Rectal smooth muscle tissue (tissue), 1 donor: Measurements from ENCODE around the gene HNRNPF.

Source experiments
- H3K27ac ChIP-seq: one replicate; pipeline ENCODE4 v1.7.0; 2013; ENCODE audit warnings: low read depth, low read length, inconsistent platforms
- H3K27me3 ChIP-seq: one replicate; pipeline ENCODE4 v1.7.0; 2013; ENCODE audit warnings: low read length; ENCODE audit not compliant: control insufficient read depth, insufficient read depth
- H3K36me3 ChIP-seq: one replicate; pipeline ENCODE4 v1.7.0; 2013; ENCODE audit warnings: low read length; ENCODE audit not compliant: control insufficient read depth, insufficient read depth
- H3K4me1 ChIP-seq: one replicate; pipeline ENCODE4 v1.7.0; 2013; ENCODE audit warnings: low read length; ENCODE audit not compliant: control insufficient read depth, insufficient read depth
- H3K4me3 ChIP-seq: one replicate; pipeline ENCODE4 v1.7.0; 2013; ENCODE audit warnings: low read length
- H3K9ac ChIP-seq: one replicate; pipeline ENCODE4 v1.7.0; 2013; ENCODE audit warnings: low read length

Gene HNRNPF

DNA sequence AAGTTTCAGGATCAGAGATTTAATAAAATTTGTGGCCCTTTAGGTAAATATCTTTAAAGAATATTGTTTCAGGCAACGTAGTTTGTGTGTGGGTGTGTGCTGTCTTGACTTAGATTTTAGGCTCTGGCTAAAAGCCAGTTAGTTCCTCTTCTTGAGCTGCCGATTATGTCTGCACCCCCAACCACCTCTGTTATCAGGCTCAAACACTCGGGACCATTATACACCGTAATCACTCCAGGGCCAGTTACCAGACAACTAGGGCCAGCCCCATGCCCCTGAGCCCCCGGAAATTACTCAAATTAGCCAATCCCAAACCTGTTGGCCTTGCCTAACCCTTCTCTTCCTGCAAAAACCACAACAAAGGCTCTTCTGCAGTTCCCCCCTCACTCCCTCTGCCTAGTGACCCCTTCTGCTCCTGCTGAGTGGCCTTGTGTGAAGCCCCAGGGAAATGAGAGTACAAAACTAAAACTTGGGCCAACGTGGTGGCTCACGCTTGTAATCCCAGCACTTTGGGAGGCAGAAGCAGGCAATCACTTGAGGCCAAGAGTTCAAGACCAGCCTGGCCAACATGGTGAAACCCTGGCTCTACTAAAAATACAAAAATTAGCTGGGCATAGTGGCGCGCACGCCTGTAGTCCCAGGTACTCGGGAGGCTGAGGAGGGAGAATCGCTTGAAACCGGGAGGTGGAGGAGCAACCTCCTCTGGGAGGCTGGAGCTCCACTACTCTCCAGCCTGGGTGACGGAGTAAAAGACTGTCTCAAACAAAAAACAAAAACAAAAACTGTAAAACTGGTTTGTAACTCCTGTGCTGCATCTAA lies 9.2 kb upstream of the HNRNPF start:
- Histone ChIP-seq H3K4me1 (peaks cover 5% of the 10 kb centered on the region), H3K36me3 (no peaks in the 10 kb centered on the region), H3K27ac (no peak overlapping the region), H3K9ac (no peak overlapping the region), H3K4me3 (no peak overlapping the region), H3K27me3 (no peaks in the 10 kb centered on the region)

- no peak overlapping the region for H3K27ac ChIP-seq
- no peaks in the 10 kb centered on the region for H3K4me1 ChIP-seq
- H3K9ac ChIP-seq: no peak overlapping the region
- no peak overlapping the region for H3K4me3 ChIP-seq
- H3K27me3 ChIP-seq: no peaks in the 10 kb centered on the region
- no peaks in the 10 kb centered on the region for H3K36me3 ChIP-seq
These were observed 6.6 kb upstream of the HNRNPF start for GRCh38 chr10:43415544-43415943.

DNA sequence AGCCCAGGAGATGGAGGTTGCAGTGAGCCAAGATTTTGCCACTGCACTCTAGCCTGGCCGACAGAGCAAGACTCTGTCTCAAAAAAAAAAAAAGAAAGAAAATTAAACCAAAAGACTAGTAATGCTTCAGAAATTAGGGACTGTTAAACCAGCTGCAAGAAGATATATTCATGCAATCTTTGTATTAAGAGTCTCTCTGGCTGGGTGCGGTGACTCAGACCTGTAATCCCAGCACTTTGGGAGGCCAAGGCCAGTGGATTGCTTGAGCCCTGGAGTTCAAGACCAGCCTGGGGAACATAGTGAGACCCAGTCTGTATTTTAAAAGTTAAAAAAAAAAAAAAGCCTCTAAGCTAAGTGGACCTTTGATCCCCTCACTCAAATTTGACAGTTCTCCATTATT lies 2.5 kb upstream of the HNRNPF start:
- H3K27ac ChIP-seq: no peak overlapping the region
- H3K27me3 ChIP-seq: no peaks in the 10 kb centered on the region
- H3K36me3 ChIP-seq: no peaks in the 10 kb centered on the region
- peaks cover 2% of the 10 kb centered on the region for H3K4me1 ChIP-seq
- H3K4me3 ChIP-seq: no peak overlapping the region
- no peak overlapping the region for H3K9ac ChIP-seq

- Histone ChIP-seq H3K4me3 (peak overlapping the region; percentile 99), H3K36me3 (no peaks in the 10 kb centered on the region), H3K27ac (no peak overlapping the region), H3K9ac (no peak overlapping the region), H3K27me3 (no peaks in the 10 kb centered on the region), H3K4me1 (peaks cover 11% of the 10 kb centered on the region)
These were observed 1.4 kb upstream of the HNRNPF start for GRCh38 chr10:43410345-43410744.

GRCh38 chr10:43409385-43410109 lies 561 bp upstream of the HNRNPF start:
- peak overlapping the region; percentile 98 for H3K9ac ChIP-seq
- H3K4me3 ChIP-seq: peak overlapping the region; percentile 99
- no peaks in the 10 kb centered on the region for H3K27me3 ChIP-seq
- peaks cover 11% of the 10 kb centered on the region for H3K4me1 ChIP-seq
- peak overlapping the region; percentile 99 for H3K27ac ChIP-seq
- no peaks in the 10 kb centered on the region for H3K36me3 ChIP-seq

DNA sequence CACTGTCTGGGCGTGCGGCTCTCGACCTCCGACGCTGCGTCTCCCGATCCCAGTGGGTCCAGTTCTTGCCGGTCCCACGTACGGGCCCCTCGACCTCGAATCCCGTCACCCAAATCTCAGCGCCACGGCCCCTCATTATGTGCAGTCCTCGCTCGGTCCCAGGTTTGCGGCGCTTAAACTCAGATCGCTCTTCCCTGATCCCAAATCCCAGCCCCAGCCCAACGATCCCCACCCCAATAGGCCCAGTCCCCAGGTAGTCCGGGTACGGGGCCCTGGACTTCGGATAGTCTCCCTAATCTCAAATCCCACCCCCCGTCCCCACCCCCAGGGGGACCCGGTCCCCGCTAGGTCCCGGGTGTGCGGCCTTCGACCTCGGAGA lies 666 bp downstream of the HNRNPF start:
- no peaks in the 10 kb centered on the region for H3K36me3 ChIP-seq
- peak overlapping the region; percentile 99 for H3K27ac ChIP-seq
- peak overlapping the region; percentile 57 for H3K9ac ChIP-seq
- peaks cover 11% of the 10 kb centered on the region for H3K4me1 ChIP-seq
- no peaks in the 10 kb centered on the region for H3K27me3 ChIP-seq
- peak overlapping the region; percentile 79 for H3K4me3 ChIP-seq

- Histone ChIP-seq H3K27me3 (no peaks in the 10 kb centered on the region), H3K9ac (peak overlapping the region; percentile 57), H3K4me1 (peaks cover 11% of the 10 kb centered on the region), H3K27ac (peak overlapping the region; percentile 99), H3K36me3 (no peaks in the 10 kb centered on the region), H3K4me3 (peak overlapping the region; percentile 79)
These were observed 1.2 kb downstream of the HNRNPF start for GRCh38 chr10:43407576-43408330.

DNA sequence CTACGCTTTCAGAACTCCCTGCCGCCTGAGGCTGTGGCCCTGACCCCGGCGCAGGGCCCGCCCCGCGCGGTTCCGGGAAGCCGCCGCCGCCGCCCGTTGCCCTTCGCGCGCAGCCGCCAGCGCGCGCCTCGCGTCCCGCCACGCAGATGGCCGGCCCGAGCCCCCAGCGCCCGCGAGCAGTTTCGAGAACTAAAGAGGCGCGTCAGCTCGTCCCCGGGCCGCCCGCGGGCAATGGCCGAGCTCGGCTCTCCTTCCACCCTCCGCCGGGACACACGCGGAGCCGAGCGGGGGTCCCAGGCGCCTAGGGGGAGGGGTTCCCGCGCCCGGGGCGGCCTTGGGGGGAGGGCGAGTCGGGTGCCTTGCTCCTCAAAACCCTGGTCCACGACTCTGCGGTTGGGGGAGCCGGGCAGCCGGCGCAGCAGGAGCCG lies 1.8 kb downstream of the HNRNPF start:
- Histone ChIP-seq H3K36me3 (no peaks in the 10 kb centered on the region), H3K4me1 (peaks cover 11% of the 10 kb centered on the region), H3K27ac (peak overlapping the region; percentile 99), H3K4me3 (peak overlapping the region; percentile 79), H3K27me3 (no peaks in the 10 kb centered on the region), H3K9ac (peak overlapping the region; percentile 49)

DNA sequence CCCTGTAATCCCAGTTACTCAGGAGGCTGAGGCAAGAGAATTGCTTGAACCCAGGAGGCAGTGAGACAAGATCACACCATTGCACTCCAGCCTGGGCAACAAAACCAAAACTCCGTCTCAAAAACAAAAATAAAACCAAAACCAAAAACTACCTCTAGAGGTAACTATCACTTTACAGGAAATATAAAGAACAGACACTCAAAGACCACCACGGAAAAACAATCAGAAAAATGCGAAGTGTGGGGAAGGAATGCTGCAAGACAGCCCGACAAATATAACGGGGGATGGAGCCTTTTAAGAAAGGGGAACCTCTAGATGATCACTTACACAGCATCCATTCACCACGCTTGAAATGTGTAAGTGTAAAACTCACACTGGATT lies 4.3 kb downstream of the HNRNPF start:
- H3K27me3 ChIP-seq: no peaks in the 10 kb centered on the region
- H3K9ac ChIP-seq: no peak overlapping the region
- H3K4me3 ChIP-seq: peak overlapping the region; percentile 36
- no peak overlapping the region for H3K27ac ChIP-seq
- H3K36me3 ChIP-seq: no peaks in the 10 kb centered on the region
- peaks cover 9% of the 10 kb centered on the region for H3K4me1 ChIP-seq

DNA sequence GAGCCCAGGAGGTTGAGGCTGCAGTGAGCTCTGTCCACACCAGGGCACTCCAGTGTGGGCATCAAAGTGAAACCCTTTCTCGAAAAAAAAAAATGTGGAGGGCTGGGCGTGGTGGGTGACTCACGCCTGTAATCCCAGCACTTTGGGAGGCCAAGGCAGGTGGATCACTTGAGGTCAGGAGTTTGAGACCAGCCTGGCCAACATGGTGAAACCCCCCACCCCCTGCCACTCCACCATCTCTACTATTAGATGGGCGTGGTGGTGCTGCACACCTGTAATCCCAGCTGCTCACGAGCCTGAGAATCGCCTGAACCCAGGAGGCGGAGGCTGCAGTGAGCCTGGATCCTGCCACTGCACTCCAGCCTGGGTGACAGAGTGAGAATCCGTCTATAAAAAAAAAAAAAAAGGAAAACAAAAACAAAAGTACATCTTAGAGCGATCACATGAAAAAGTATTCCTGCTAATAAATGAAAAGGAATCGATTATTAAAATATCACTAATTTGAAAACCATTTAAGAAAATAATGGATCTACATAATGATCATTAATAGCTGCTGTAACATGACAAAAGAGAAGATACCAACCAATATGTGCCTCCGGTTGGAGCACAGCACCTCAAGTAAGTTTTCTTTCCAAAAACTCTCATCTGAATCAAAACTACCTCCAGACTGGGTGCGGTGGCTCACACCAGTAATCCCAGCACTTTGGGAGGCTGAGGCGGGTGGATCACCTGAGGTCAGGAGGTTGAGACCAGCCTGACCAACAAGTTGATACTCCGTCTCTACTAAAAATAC lies 4.9 kb downstream of the HNRNPF start:
- Histone ChIP-seq H3K27ac (no peak overlapping the region), H3K36me3 (no peaks in the 10 kb centered on the region), H3K4me1 (peaks cover 9% of the 10 kb centered on the region), H3K27me3 (no peaks in the 10 kb centered on the region), H3K9ac (no peak overlapping the region), H3K4me3 (peak overlapping the region; percentile 36)

DNA sequence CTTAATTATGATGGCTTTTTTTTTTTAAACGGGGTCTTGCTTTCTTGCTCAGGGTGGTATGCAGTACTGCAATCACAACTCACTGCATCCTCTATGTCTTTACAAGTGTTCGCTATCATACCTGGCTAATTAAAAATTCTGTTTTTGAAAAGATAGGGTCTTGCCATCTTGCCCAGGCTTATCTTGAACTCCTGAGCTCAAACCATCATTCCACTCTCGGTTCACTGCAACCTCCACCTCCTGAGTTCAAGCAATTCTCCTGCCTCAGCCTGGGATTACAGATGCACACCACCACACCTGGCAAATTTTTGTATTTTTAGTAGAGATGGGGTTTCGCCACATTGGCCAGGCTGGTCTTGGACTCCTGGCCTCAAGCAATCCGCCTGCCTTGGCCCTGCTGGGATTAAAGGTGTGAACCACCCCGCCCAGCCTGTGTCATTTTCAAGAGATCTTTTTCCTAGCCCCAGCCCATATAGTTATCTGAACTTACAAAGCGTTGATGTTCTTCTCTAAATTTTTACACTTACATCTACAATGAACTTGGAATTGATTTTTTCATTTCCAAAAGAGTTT lies 6.0 kb downstream of the HNRNPF start:
- Histone ChIP-seq H3K4me3 (no peak overlapping the region), H3K4me1 (peaks cover 11% of the 10 kb centered on the region), H3K27me3 (no peaks in the 10 kb centered on the region), H3K36me3 (no peaks in the 10 kb centered on the region), H3K27ac (no peak overlapping the region), H3K9ac (no peak overlapping the region)
